Karpas-422 (cell line): ENCODE measurements around the gene NCKAP5L. TPM values are rescaled to one million over a fixed set of nuclear protein-coding genes. Genes with fewer than 3 reads are reported as not detected.

ENCODE experiments used
- DNase-seq: peaks from one replicate; pipeline ENCODE4 v3.0.0-alpha.2; 2015
- H2AFZ ChIP-seq: fragments of 200-600 bp; sonication (generic); 2 replicates; pipeline ENCODE4 v1.6.1; 2014; ENCODE audit warnings: antibody characterized with exemption, low read length, mixed read lengths
- H3K27ac ChIP-seq: fragments of 200-600 bp; sonication (generic); 2 replicates; pipeline ENCODE4 v1.5.1; 2014; ENCODE audit warnings: mild to moderate bottlenecking, low read length, moderate library complexity
- H3K27me3 ChIP-seq: fragments of 200-600 bp; sonication (generic); 2 replicates; pipeline ENCODE4 v1.6.1; 2014; ENCODE audit warnings: low read length, mixed read lengths
- H3K36me3 ChIP-seq: fragments of 200-600 bp; sonication (generic); 2 replicates; pipeline ENCODE4 v1.6.1; 2014; ENCODE audit warnings: low read length, mixed read lengths; ENCODE audit not compliant: insufficient read depth
- H3K4me1 ChIP-seq: fragments of 200-600 bp; sonication (generic); 2 replicates; pipeline ENCODE4 v1.6.1; 2014; ENCODE audit warnings: mild to moderate bottlenecking, low read length, mixed read lengths
- H3K4me2 ChIP-seq: fragments of 200-600 bp; sonication (generic); 2 replicates; pipeline ENCODE4 v1.6.1; 2014; ENCODE audit warnings: low read length, low read depth, mild to moderate bottlenecking; ENCODE audit not compliant: poor library complexity, severe bottlenecking
- H3K4me3 ChIP-seq: fragments of 200-600 bp; sonication (generic); 2 replicates; pipeline ENCODE4 v1.5.1; 2014; ENCODE audit warnings: mild to moderate bottlenecking, antibody characterized with exemption, low read length, mixed read lengths
- H3K79me2 ChIP-seq: fragments of 200-600 bp; sonication (generic); 2 replicates; pipeline ENCODE4 v1.6.1; 2014; ENCODE audit warnings: mild to moderate bottlenecking, low read length, mixed read lengths
- H3K9ac ChIP-seq: fragments of 200-600 bp; sonication (generic); 2 replicates; pipeline ENCODE4 v1.6.0; 2014; ENCODE audit warnings: low read length
- H3K9me2 ChIP-seq: fragments of 200-600 bp; sonication (generic), shearing (Covaris generic); replicated peaks from 2 replicates; pipeline ENCODE4 v1.6.0; 2014; ENCODE audit warnings: mild to moderate bottlenecking, low read length, moderate library complexity; ENCODE audit not compliant: insufficient read depth
- H3K9me3 ChIP-seq: fragments of 300-700, 200-600 bp; sonication (generic); 2 replicates; pipeline ENCODE4 v1.6.1; 2014; ENCODE audit warnings: low read length, mixed read lengths
- H4K20me1 ChIP-seq: fragments of 200-600 bp; sonication (generic); 2 replicates; pipeline ENCODE4 v1.6.1; 2014; ENCODE audit warnings: mild to moderate bottlenecking, antibody characterized with exemption, low read length, low read depth; ENCODE audit not compliant: insufficient read depth
- small RNA-seq: library from RNA; depleted of rRNA; stranded (forward); fragments of <200 nt; gene quantifications from one replicate; pipeline ENCODE3, GENCODE V24; 2014
- total RNA-seq: library from RNA; depleted of rRNA; stranded (reverse); fragments of >200 nt; shearing (Covaris generic); gene quantifications from 2 replicates; pipeline ENCODE4 v1.2.3, GENCODE V29; 2014; ENCODE audit warnings: low replicate concordance; rRNA removed

The NCKAP5L gene
- total RNA-seq, 1 experiment from 2014 or later, result 17.3 TPM

- Histone ChIP-seq H3K79me2 (peaks cover 80% of the 10 kb centered on the region), H3K4me1 (peaks cover 52% of the 10 kb centered on the region), H3K4me3 (no peak overlapping the region), H3K27ac (no peak overlapping the region), H3K4me2 (no peak overlapping the region), H3K9me2 (no peaks in the 10 kb centered on the region), H3K9ac (no peak overlapping the region), H3K9me3 (no peaks in the 10 kb centered on the region), H2AFZ (no peak overlapping the region), H4K20me1 (peaks cover 59% of the 10 kb centered on the region), H3K27me3 (no peaks in the 10 kb centered on the region), H3K36me3 (peaks cover 14% of the 10 kb centered on the region; the same call in 1 of the 2 replicates)
- DNase-seq, result no peak
Observed at GRCh38 chr12:49744363-49744885, 83.8 kb downstream of the NCKAP5L start.

- peaks cover 14% of the 10 kb centered on the region; the same call in 1 of the 2 replicates for H3K36me3 ChIP-seq
- H3K9me2 ChIP-seq, result no peaks in the 10 kb centered on the region
- peak overlapping the region; percentile 88 for H3K9ac ChIP-seq
- peak; percentile 87 for DNase-seq
- peak overlapping the region; percentile 39; the same call in 1 of the 2 replicates for H2AFZ ChIP-seq
- H3K9me3 ChIP-seq, result no peaks in the 10 kb centered on the region
- peak overlapping the region; percentile 78 for H3K27ac ChIP-seq
- peak overlapping the region; percentile 89 for H3K4me2 ChIP-seq
- H3K79me2 ChIP-seq, result peaks cover 56% of the 10 kb centered on the region
- no peaks in the 10 kb centered on the region for H3K27me3 ChIP-seq
- H4K20me1 ChIP-seq, result peaks cover 41% of the 10 kb centered on the region
- peaks cover 28% of the 10 kb centered on the region for H3K4me1 ChIP-seq
- H3K4me3 ChIP-seq, result peak overlapping the region; percentile 93
Observed at GRCh38 chr12:49741882-49742620, 86.2 kb downstream of the NCKAP5L start.

Small RNA genes within 50 kb of the gene (small RNA-seq; reads per million reads assigned to genes)
- not detected for gene LSM6P2

Other genes with a start within 250 kb of the NCKAP5L start
- 1.1 TPM in 1 of 2 replicates, not detected in the other for gene FAM186B, start 222.8 kb downstream of the NCKAP5L start, total RNA-seq
- gene PRPF40B, start 204.9 kb downstream of the NCKAP5L start, total RNA-seq, result 5.0 and 14.1 TPM in 2 replicates
- gene FMNL3, start 121.0 kb downstream of the NCKAP5L start, total RNA-seq, result 6.7 and 11.4 TPM in 2 replicates
- 180 and 386 TPM in 2 replicates for gene TMBIM6, start 86.9 kb downstream of the NCKAP5L start, total RNA-seq
- gene BCDIN3D, start 14.7 kb upstream of the NCKAP5L start, total RNA-seq, result 5.8 and 10.2 TPM in 2 replicates
- gene FAIM2, start 75.5 kb upstream of the NCKAP5L start, total RNA-seq, result 27.4 and 49.8 TPM in 2 replicates
- 0.07 and 0.63 TPM in 2 replicates for gene AQP2, start 122.3 kb upstream of the NCKAP5L start, total RNA-seq
- gene AQP5, start 133.5 kb upstream of the NCKAP5L start, total RNA-seq, result 0.97 and 4.5 TPM in 2 replicates
- gene AQP6, start 144.5 kb upstream of the NCKAP5L start, total RNA-seq, result 0.04 and 0.79 TPM in 2 replicates
- gene RACGAP1, start 197.1 kb upstream of the NCKAP5L start, total RNA-seq, result 44.0 and 78.6 TPM in 2 replicates
- gene ASIC1, start 229.2 kb upstream of the NCKAP5L start, total RNA-seq, result 17.9 and 26.7 TPM in 2 replicates